Esophagus muscularis mucosa (tissue), 4 donors: ENCODE results near the gene ZNF189. TPM values are rescaled to one million over a fixed set of nuclear protein-coding genes. Genes with fewer than 3 reads are reported as not detected.

ENCODE experiments used
- DNase-seq: peaks from one replicate; pipeline ENCODE4 v3.0.0-alpha.2; 2017; ENCODE audit errors: extremely low spot score
- H3K27ac ChIP-seq, 4 donors: fragments of 200-600 bp; sonication (generic); replicated peaks in 1 of 4; 1 replicate in 3 of 4; 2 replicates in 1 of 4; pipeline ENCODE4 v1.5.1; 2016 to 2019; ENCODE audit warnings: mild to moderate bottlenecking in 1 of 4
- H3K27me3 ChIP-seq, 4 donors: fragments of 200-600 bp; sonication (generic); one replicate each; pipeline versions ENCODE4 v1.5.1 to v1.6.0; 2016 to 2019
- H3K36me3 ChIP-seq, 4 donors: fragments of 200-600 bp; sonication (generic); one replicate each; pipeline ENCODE4 v1.5.1; 2016 to 2019
- H3K4me1 ChIP-seq, 4 donors: fragments of 200-600 bp; sonication (generic); one replicate each; pipeline ENCODE4 v1.5.1; 2016 to 2019
- H3K4me3 ChIP-seq, 4 donors: fragments of 200-600 bp; sonication (generic); 1 replicate in 2 of 4; 2 replicates in 2 of 4; pipeline ENCODE4 v1.5.1; 2016 to 2019; ENCODE audit warnings: mild to moderate bottlenecking in 4 of 4, moderate library complexity in 1 of 4
- H3K9me3 ChIP-seq, 4 donors: fragments of 200-600 bp; sonication (generic); 1 replicate in 3 of 4; 2 replicates in 1 of 4; pipeline ENCODE4 v1.5.1; 2016 to 2019
- CTCF ChIP-seq, 3 experiments: fragments of 200-600 bp in 2 of 3; fragments of 450-650 bp in 1 of 3; sonication (generic) in 2 of 3; IDR thresholded peaks; one replicate each; pipeline ENCODE4 v1.5.1; 2017 to 2019; ENCODE audit warnings: antibody characterized with exemption in 3 of 3, mild to moderate bottlenecking in 2 of 3, moderate library complexity in 1 of 3
- EP300 ChIP-seq: sonication (generic); formaldehyde crosslinking; IDR thresholded peaks from one replicate; pipeline ENCODE4 v1.6.1; 2017; ENCODE audit warnings: antibody characterized with exemption
- POLR2A ChIP-seq: fragments of 450-650 bp; IDR thresholded peaks from one replicate; pipeline ENCODE4 v1.6.1; 2017; ENCODE audit warnings: antibody characterized with exemption, moderate library complexity, mild to moderate bottlenecking, low read depth
- POLR2AphosphoS5 ChIP-seq, 2 donors: sonication (generic); formaldehyde crosslinking; IDR thresholded peaks; one replicate each; pipeline ENCODE4 v1.6.1; 2017; ENCODE audit warnings: antibody characterized with exemption in 2 of 2
- WGBS: methylation state at CpG from one replicate; pipeline ENCODE4 v1.1.5; 2018; 5-methylcytosine and 5-hydroxymethylcytosine counted together
- intact Hi-C: fragments of 100-400 bp; cut with DNase I; formaldehyde crosslinking; loops from one replicate; pipeline ENCODE4 v1.15.1; 2023
- total RNA-seq, 4 donors: library from RNA; depleted of rRNA; stranded (reverse); fragments of >200 nt; gene quantifications; one replicate each; pipeline versions ENCODE4 v1.1.0 to v1.2.1, GENCODE V29; 2016

ZNF189 gene
- total RNA-seq, 4 donors from 2014 or later: 16.7 to 19.6 (median 18.6) TPM

- H3K9me3 ChIP-seq: no peaks in the 10 kb centered on the region
- intact Hi-C loops: no loop called here
- no peaks in the 10 kb centered on the region for H3K4me1 ChIP-seq
- no peak for TF ChIP-seq EP300
- TF ChIP-seq POLR2AphosphoS5 (IDR thresholded peaks at IDR 0.05): no peak
- no peak overlapping the region for H3K27ac ChIP-seq
- no peak for DNase-seq
- H3K4me3 ChIP-seq: no peak overlapping the region
- no peaks in the 10 kb centered on the region for H3K36me3 ChIP-seq
- WGBS: 87% methylated on average over 3 of the region's 3 CpGs
- H3K27me3 ChIP-seq: no peaks in the 10 kb centered on the region
Measured at GRCh38 chr9:101427957-101428655, 29.5 kb downstream of the ZNF189 start.

GRCh38 chr9:101428909-101429308 is 30.3 kb downstream of the ZNF189 start:
- Histone ChIP-seq H3K4me3 (no peak overlapping the region), H3K9me3 (no peaks in the 10 kb centered on the region), H3K4me1 (no peaks in the 10 kb centered on the region), H3K36me3 (no peaks in the 10 kb centered on the region), H3K27ac (no peak overlapping the region), H3K27me3 (no peaks in the 10 kb centered on the region)
- 52% methylated on average over 3 of the region's 3 CpGs for WGBS
- DNase-seq: no peak
- intact Hi-C loops: no loop called here
- no peak for TF ChIP-seq POLR2A

GRCh38 chr9:101429736-101430135 is 31.1 kb downstream of the ZNF189 start:
- Histone ChIP-seq H3K4me3 (no peak overlapping the region), H3K4me1 (no peaks in the 10 kb centered on the region), H3K27ac (no peak overlapping the region), H3K36me3 (no peaks in the 10 kb centered on the region), H3K27me3 (no peaks in the 10 kb centered on the region), H3K9me3 (no peaks in the 10 kb centered on the region)
- WGBS: 93% methylated on average over 6 of the region's 7 CpGs
- intact Hi-C loops: no loop called here
- no peak for TF ChIP-seq POLR2AphosphoS5 (IDR thresholded peaks at IDR 0.05)
- no peak for TF ChIP-seq POLR2A
- TF ChIP-seq CTCF (IDR thresholded peaks at IDR 0.05): no peak
- TF ChIP-seq EP300: no peak
- DNase-seq: no peak

- intact Hi-C loops: no loop called here
- H3K27me3 ChIP-seq: no peaks in the 10 kb centered on the region
- no peak overlapping the region for H3K27ac ChIP-seq
- H3K4me1 ChIP-seq: peaks cover 0 to 1% (median under 1%) of the 10 kb centered on the region in 4 donors
- TF ChIP-seq CTCF (IDR thresholded peaks at IDR 0.05): no peak
- TF ChIP-seq EP300: no peak
- TF ChIP-seq POLR2AphosphoS5 (IDR thresholded peaks at IDR 0.05): no peak
- TF ChIP-seq POLR2A: no peak
- H3K36me3 ChIP-seq: no peaks in the 10 kb centered on the region
- no peak overlapping the region for H3K4me3 ChIP-seq
- DNase-seq: no peak
- H3K9me3 ChIP-seq: no peaks in the 10 kb centered on the region
Measured at GRCh38 chr9:101432171-101432570, 33.5 kb downstream of the ZNF189 start.

GRCh38 chr9:101432740-101433139 is 34.1 kb downstream of the ZNF189 start:
- intact Hi-C loops: no loop called here
- TF ChIP-seq POLR2AphosphoS5 (IDR thresholded peaks at IDR 0.05) (no peak), CTCF (IDR thresholded peaks at IDR 0.05) (no peak), EP300 (no peak), POLR2A (no peak)

GRCh38 chr9:101433229-101433628 is 34.6 kb downstream of the ZNF189 start:
- Histone ChIP-seq H3K9me3 (no peaks in the 10 kb centered on the region), H3K27me3 (no peaks in the 10 kb centered on the region), H3K27ac (no peak overlapping the region), H3K4me1 (peaks cover 3 to 11% (median 8%) of the 10 kb centered on the region in 4 donors), H3K4me3 (no peak overlapping the region), H3K36me3 (no peaks in the 10 kb centered on the region)
- no peak for DNase-seq
- 89% methylated on average over 3 of the region's 3 CpGs for WGBS
- TF ChIP-seq CTCF (IDR thresholded peaks at IDR 0.05): no peak
- intact Hi-C loops: no loop called here

More at GRCh38 chr9:101432740-101433139, 34.1 kb downstream of the ZNF189 start:
- Histone ChIP-seq H3K9me3 (no peaks in the 10 kb centered on the region), H3K4me1 (peaks cover 3 to 7% (median 5%) of the 10 kb centered on the region in 4 donors), H3K27me3 (no peaks in the 10 kb centered on the region), H3K4me3 (no peak overlapping the region), H3K36me3 (no peaks in the 10 kb centered on the region), H3K27ac (no peak overlapping the region)
- WGBS: 88% methylated on average over 1 of the region's 1 CpG
- no peak for DNase-seq
